ENCODE results near the gene EDNRA. TPM values are rescaled to one million over a fixed set of nuclear protein-coding genes. Genes with fewer than 3 reads are reported as not detected.

The EDNRA gene
- total RNA-seq, 2 donors from 2014 or later, result not detected

- Mint-ChIP-seq H3K4me3 (no peak overlapping the region), H3K36me3 (no peaks in the 10 kb centered on the region), H3K9me3 (no peaks in the 10 kb centered on the region), H3K4me1 (ENCODE audit: low read depth in 2 of 2) (no peaks in the 10 kb centered on the region), H3K27ac (no peak overlapping the region), H3K27me3 (peaks cover 16 to 18% of the 10 kb centered on the region in 2 donors)
- no peak for DNase-seq (ENCODE audit: low spot score)
- ATAC-seq, result no peak
These were observed 110.2 kb downstream of the EDNRA start for GRCh38 chr4:147591106-147591505.

GRCh38 chr4:147594107-147594506 is 113.2 kb downstream of the EDNRA start:
- Mint-ChIP-seq H3K27ac (no peak overlapping the region), H3K36me3 (no peaks in the 10 kb centered on the region), H3K4me3 (no peak overlapping the region), H3K4me1 (ENCODE audit: low read depth in 2 of 2) (no peaks in the 10 kb centered on the region), H3K9me3 (no peaks in the 10 kb centered on the region), H3K27me3 (peaks cover 17 to 20% of the 10 kb centered on the region in 2 donors)
- no peak for DNase-seq (ENCODE audit: low spot score)
- no peak for ATAC-seq

Other genes starting within 250 kb of the EDNRA start
- gene TMEM184C, start 136.3 kb downstream of the EDNRA start, total RNA-seq, result 10 to 100 TPM; 17.6 to 27.2 TPM
- gene PRMT9, start 203.1 kb downstream of the EDNRA start, total RNA-seq, result 10 to 100 TPM in 1 of 2 donors, 1 to 10 TPM in 1; 6.5 to 11.8 TPM

All from natural killer cell treated with Interleukin-12 subunit alpha and Interleukin-12 subunit beta and Interleukin-15 and Interleukin-18, amount 100 ng/mL, for 72 hours (primary cell).